HG02870 (cell line): Measurements from ENCODE around the gene AFF2.

Source experiments
- ATAC-seq: cut with Tn5 transposase; IDR thresholded peaks from one replicate; pipeline ENCODE4 v1.9.1; 2021; ENCODE audit warnings: mild to moderate bottlenecking, moderate library complexity; ENCODE audit not compliant: unreplicated experiment

Gene AFF2

GRCh38 chrX:148984238-148984637 is 483.8 kb downstream of the AFF2 start:
- ATAC-seq = no peak

GRCh38 chrX:148991502-148991901 is 491.1 kb downstream of the AFF2 start:
- ATAC-seq = no peak

GRCh38 chrX:148995661-148996060 is 495.2 kb downstream of the AFF2 start:
- ATAC-seq = no peak

GRCh38 chrX:149002320-149002719 is 501.9 kb downstream of the AFF2 start:
- ATAC-seq = no peak

GRCh38 chrX:149003863-149004660 is 503.6 kb downstream of the AFF2 start:
- ATAC-seq = no peak

GRCh38 chrX:149004936-149005335 is 504.5 kb downstream of the AFF2 start:
- ATAC-seq = no peak

GRCh38 chrX:149006235-149006634 is 505.8 kb downstream of the AFF2 start:
- no peak for ATAC-seq

GRCh38 chrX:149007423-149007822 is 507.0 kb downstream of the AFF2 start:
- no peak for ATAC-seq

GRCh38 chrX:149010013-149010852 is 509.8 kb downstream of the AFF2 start:
- ATAC-seq = no peak

GRCh38 chrX:149010853-149011224 is 510.4 kb downstream of the AFF2 start:
- ATAC-seq = no peak

GRCh38 chrX:149013081-149013480 is 512.7 kb downstream of the AFF2 start:
- no peak for ATAC-seq

- no peak for ATAC-seq
Observed at GRCh38 chrX:149021159-149021558, 520.7 kb downstream of the AFF2 start.

GRCh38 chrX:149022485-149022884 is 522.1 kb downstream of the AFF2 start:
- no peak for ATAC-seq

GRCh38 chrX:149032449-149032848 is 532.0 kb downstream of the AFF2 start:
- no peak for ATAC-seq

- no peak for ATAC-seq
Observed at GRCh38 chrX:149036086-149036485, 535.7 kb downstream of the AFF2 start.

- ATAC-seq = no peak
Observed at GRCh38 chrX:149037281-149037870, 537.0 kb downstream of the AFF2 start.

- ATAC-seq = no peak
Observed at GRCh38 chrX:149039057-149039456, 538.6 kb downstream of the AFF2 start.

- ATAC-seq = no peak
Observed at GRCh38 chrX:149040873-149041535, 540.6 kb downstream of the AFF2 start.

- ATAC-seq = no peak
Observed at GRCh38 chrX:149043401-149043800, 543.0 kb downstream of the AFF2 start.

- no peak for ATAC-seq
Observed at GRCh38 chrX:149044471-149044870, 544.1 kb downstream of the AFF2 start.

GRCh38 chrX:149045645-149046210 is 545.3 kb downstream of the AFF2 start:
- no peak for ATAC-seq
